Renal cortex interstitium (tissue), 11 donors: ENCODE data around the gene ELMO1. TPM values are rescaled to one million over a fixed set of nuclear protein-coding genes. Genes with fewer than 3 reads are reported as not detected.

ENCODE experiments used
- DNase-seq, 11 donors: peaks; one replicate each; pipeline ENCODE4 v3.0.0-alpha.2; 2013; ENCODE audit warnings: low read depth in 9 of 11, low spot score in 4 of 11; ENCODE audit errors: extremely low read depth in 1 of 11
- polyA plus RNA-seq, 3 donors: library from polyadenylated mRNA; unstranded; fragments of 120-200 nt; gene quantifications; one replicate each; pipeline ENCODE4 v1.2.1, GENCODE V29; 2013; ENCODE audit not compliant: insufficient read length in 3 of 3

ELMO1 gene
- polyA plus RNA-seq, 3 donors, result 9.0 to 11.8 (median 10.9) TPM

DNA sequence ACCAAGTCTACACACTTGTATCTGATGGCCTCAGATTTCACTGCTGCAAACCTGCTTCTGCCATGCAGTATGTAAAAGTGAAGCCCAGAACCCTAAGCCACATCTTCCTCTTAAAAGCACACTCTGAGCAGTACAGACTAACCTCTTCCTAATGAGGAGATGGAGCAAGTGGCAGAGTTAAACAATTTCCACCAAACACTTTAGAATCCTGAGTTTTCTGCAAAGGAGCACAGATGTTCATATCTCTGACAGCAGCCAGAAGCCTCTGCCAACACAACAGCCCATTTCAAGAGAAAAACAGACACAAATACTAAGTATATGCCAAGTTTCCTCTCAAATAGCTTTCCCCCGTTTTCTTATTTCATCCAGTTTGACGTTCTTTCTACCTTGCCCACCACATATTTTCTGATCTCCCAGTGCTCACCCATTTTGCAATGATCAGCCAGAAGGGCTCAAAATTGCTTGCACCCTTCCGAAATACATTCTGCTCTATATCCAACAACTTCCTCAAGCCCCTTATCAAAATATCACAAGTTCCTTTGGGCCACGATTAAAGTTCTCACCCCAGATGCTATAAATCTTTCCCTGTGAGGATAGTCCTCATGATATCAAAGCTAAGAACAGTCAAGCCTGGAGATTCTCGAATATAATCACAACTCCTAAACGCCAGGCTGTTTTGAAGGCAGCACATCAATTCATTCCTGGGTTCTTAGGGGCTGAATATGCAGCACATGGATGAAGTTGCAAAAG, 27.5 kb downstream of the ELMO1 start:
- DNase-seq, result no peak

DNA sequence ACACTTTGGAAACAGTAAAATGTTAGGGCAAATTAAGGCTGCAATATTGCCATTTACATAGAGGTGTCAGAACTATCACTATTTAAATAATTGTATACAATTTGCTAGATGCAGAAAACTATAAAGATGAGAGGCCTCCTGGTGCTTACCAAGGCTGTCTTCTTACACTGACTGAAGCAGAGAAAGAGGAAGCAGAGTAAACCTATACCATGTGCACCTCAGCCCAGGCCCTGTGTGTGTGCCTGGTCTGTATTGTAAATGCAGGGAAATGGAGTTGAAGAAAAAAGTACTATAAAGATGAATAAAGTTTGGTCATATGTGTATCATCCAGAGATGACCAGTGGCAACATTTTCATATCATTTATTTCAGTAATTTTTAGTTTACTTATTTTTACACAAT, 29.2 kb downstream of the ELMO1 start:
- no peak for DNase-seq

GRCh38 chr7:37418381-37418780, 30.3 kb downstream of the ELMO1 start:
- DNase-seq, result no peak

GRCh38 chr7:37417107-37417474, 31.6 kb downstream of the ELMO1 start:
- DNase-seq, result no peak

GRCh38 chr7:37416378-37417106, 32.1 kb downstream of the ELMO1 start:
- DNase-seq, result no peak

DNA sequence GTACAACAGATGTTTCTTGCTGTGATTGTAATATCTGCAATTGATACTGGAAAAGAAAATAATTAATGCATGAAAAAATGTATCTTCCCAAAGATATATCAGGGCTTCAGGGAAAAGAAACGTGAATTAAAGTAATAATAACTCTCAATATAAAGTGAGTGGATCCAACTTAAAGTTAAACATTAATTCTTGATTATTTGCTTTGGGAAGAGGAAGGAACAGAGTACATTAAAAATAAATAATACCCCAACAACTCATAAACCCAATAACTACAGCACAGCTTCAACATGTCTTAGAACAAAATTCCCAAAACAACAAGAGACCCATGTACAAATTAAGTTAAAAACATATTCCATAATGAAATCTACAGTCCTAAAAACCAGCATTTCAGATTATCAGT, 33.0 kb downstream of the ELMO1 start:
- DNase-seq, result no peak

DNA sequence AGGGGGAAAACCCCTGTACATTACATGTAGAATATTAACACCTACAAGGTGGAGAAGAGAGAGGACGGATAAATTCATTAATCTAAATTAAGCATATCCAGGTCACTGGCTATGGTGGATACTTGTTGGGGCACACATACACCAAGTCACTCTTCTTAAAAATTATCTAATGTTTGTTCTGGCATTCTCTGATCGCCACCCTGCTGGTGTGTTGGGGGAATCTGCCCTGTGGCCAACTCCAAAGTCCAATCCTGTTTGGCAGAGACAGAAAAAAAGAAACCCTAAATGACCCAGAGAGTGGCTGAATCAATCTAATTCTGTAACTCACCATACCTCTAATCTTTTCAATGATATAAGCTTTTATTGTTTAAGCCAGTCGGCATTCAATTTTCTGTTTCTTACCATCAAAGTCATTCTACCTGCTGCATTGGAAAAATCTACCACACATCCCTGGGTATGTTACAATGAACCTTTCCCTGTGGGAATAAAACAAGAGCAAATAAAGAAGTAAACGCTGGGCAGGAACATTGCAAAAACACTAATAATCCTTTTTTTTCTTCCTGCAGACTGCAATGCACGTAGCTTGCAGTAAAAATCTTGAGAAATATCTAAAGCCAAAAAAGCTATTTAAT, 34.2 kb downstream of the ELMO1 start:
- no peak for DNase-seq

DNA sequence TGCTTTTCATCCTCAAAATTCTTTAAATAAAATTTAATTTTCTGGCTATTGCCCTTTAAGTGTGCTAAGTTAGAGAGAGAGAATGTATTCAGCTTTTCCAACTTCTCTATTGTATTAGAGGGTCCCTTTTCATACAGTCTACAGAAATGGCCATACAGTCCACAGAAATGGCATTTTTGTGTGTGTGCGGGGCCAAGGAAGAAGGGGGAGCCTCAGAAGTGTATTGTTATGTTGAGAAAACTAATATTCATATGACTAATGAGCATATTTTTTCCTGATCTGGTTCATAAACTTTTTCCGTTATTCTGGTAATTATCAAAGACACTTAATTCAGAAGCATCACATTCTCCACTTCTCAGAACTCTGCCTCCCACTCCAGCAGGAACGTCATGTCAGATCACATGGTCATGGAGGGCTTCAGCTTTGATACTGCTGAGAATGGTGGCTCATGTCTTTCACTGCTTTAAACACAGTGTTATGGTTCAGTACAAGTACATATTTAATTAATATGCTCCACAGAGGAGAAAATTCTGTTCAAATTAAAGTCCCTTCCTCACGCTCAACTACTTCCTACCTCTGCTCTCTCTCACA, 37.1 kb downstream of the ELMO1 start:
- DNase-seq, result no peak

DNA sequence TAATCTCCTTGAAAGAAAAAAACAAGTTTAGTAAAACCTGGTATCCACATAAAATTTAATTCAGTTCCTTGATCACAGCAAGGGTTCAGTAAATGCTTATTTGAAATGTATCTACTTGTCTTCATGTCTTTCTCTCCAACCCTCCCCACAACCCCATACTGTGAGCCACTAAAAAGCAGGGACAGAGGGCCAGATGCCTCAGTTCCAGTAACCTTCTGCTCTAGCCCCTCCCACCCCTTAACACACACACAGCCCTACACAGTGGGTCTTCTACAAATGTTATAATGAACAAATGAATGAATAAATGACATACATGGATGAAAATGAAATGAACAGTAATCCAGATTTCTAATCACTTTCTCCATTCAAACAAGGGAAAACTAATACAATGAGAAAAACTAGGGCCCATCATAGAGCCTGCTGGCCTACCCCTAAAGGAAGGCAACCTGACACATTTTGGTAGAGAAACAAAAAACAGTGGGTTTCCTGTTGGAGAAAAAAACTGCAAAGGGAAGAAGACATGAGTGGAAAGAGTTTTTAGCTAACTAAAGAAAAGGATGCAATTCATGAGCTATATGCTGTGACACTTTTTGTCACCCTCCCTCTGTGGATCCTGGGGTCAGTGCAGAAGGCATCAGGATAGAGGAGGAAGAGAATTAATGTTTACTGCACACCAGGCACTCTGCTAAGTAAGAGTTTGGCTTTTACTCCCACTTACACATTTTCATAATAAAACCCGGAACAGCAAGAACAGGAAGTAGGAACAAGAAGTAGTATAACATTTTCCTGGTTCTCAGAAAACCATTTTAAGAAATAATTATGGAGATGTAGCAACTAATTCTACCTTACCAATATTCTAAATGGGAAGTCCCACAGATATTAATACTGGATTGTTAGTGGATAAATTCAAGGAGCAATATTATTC, 38.1 kb downstream of the ELMO1 start:
- no peak for DNase-seq

DNA sequence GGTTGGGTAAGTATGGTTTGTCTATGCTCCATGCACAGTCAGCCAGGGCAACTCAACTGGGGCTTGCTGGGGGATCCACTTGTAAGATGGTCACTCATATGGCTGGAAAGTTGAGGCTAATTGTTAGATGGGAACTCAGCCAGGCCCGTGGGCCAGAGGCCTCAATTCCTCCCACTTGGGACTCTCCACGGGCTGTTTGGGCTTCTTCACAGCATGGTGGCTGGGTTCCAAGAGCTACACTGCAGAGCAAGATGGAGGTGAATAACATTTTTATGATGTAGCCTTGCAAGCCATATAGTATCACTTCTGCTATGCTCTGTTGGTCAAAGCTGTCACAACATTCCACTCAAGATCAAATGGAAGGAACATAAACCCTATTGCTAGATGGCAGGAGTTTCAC, 39.2 kb downstream of the ELMO1 start:
- no peak for DNase-seq

- no peak for DNase-seq
These were observed 40.1 kb downstream of the ELMO1 start for GRCh38 chr7:37408291-37409228.

DNA sequence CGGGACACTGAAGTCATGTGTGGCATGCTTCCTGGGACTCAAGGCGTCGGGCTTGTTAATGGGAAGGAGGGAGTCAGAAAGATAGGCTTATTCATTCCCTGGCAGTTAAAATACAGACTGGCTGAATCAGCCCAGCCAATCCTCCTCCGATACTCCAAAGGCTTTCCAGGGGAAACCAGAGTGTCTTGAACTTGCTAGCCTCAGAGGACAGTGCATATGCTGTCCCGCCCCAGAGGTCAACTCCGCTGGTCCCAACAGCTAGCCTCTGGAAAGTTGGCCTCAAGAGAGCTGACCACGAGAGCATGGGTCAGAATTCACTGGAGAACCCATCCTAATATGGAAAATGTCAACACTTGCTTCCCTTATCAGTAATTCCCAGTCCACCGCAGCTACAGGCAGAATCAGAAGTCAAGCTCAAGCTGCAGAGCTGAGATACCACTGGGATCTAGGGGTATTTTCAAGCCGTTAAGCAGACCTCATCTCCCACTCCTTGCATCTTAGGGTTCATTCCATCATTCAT, 43.0 kb downstream of the ELMO1 start:
- no peak for DNase-seq

GRCh38 chr7:37405128-37405527, 43.5 kb downstream of the ELMO1 start:
- no peak for DNase-seq

DNA sequence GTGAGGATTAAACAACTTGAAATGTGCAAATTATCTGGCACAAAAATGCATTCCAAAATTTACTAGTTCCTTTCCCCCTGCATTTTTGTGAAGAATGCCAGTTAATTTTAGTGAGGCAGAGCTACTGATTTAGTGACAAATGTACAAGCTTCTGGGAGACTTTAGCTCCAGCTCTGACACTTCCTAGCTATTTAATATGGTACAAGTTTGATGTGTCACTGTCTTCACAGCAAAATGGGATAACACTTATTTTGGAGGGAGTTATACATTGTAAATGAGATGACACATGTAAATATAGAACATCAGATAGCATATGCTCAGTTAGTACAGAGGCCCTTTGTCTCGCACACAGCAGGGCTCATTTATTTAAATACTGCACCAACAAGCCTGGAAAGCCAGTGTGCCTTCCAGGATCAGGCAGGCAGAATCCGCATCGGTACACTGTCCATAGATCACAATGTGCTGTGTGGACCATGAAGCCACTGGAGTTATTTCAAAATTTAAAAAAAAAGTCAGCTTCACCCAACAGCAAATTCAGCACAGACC, 48.7 kb downstream of the ELMO1 start:
- no peak for DNase-seq

DNA sequence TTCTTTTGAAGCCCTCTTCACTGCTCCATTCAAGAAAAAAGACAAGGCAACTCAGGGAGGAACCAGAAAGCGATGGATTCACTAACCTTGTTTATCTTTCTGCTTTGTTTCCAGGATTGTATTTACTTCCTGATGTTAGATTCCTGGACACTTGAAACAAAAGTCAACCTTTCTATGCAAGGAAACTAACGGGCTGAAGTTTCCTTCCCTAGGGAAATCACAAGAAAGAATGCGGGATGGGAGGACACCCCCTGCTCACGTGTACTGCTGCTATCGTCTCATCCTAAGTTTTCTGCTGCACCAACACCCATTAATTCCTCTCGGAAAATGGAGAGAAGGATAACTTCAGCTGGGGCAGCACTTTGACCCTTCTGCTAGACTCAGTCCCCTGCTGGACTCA, 50.3 kb downstream of the ELMO1 start:
- DNase-seq, result no peak

DNA sequence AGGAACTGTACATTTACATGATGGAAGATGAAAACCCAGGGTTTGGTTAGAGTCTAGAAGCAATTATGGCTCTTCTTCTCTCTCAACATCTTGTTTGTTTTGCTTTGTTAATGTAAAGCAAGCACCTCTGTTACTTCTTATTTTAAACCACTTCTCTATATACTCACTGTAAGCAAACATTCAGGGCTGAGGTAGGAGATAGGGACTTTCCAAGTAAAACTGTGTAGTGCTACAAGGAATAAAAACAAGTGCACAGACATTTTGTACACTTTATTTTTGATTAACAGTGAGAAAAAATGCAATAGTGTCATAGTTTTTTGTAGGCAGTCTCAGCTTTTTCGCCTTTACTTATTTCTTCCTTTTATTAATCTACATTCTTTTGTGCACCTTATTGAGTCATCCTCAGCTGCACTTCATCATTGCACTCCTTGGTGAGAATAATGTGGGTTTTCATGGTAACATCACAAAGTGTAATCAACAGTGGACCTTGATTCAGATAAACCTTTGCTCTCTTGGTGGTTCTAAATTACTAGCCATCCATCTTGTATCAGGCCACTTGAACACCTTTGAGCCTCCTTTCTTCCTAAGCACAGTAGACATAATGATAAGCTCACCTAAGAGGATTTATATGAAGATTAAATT, 52.9 kb downstream of the ELMO1 start:
- no peak for DNase-seq

- no peak for DNase-seq
These were observed 54.5 kb downstream of the ELMO1 start for GRCh38 chr7:37394158-37394557.
